Activated CD4-positive, alpha-beta memory T cell treated with anti-CD3 and anti-CD28 coated beads for 36 hours (primary cell): ENCODE results near the gene AOX1. TPM values are rescaled to one million over a fixed set of nuclear protein-coding genes. Genes with fewer than 3 reads are reported as not detected.
A peak's percentile ranks its signal among the peaks of the same experiment; 100 is the strongest.
"Not testable (repeated sequence)": the region's sequence is repeated elsewhere in the genome, so short reads cannot be mapped to it uniquely, and the experiment has no call there.

ENCODE experiments used
- CTCF ChIA-PET: fragments of 350-600 bp; sonication (Branson Sonifier 250); formaldehyde crosslinking; loops from one replicate; lab custom pipeline; 2021; ENCODE audit warnings: antibody characterized with exemption, inconsistent platforms; lab: Charles Lee
- POLR2A ChIA-PET: fragments of 350-600 bp; sonication (Branson Sonifier 250); formaldehyde crosslinking; loops from one replicate; lab custom pipeline; 2021; ENCODE audit warnings: antibody characterized with exemption; lab: Charles Lee
- DNase-seq: peaks from one replicate; pipeline ENCODE4 v3.0.0-alpha.2; 2020
- H3K27ac Mint-ChIP-seq: one replicate; pipeline ENCODE4 v1.8.0; 2021; ENCODE audit warnings: mixed read lengths
- H3K27me3 Mint-ChIP-seq: one replicate; pipeline ENCODE4 v1.8.0; 2021; ENCODE audit warnings: mixed read lengths
- H3K36me3 Mint-ChIP-seq: one replicate; pipeline ENCODE4 v1.8.0; 2021; ENCODE audit warnings: mixed read lengths
- H3K4me1 Mint-ChIP-seq: one replicate; pipeline ENCODE4 v1.8.0; 2021; ENCODE audit warnings: low read depth, mixed read lengths
- H3K4me3 Mint-ChIP-seq: one replicate; pipeline ENCODE4 v1.8.0; 2021; ENCODE audit warnings: mild to moderate bottlenecking, mixed read lengths
- H3K9me3 Mint-ChIP-seq: one replicate; pipeline ENCODE4 v1.8.0; 2021; ENCODE audit warnings: mixed read lengths
- intact Hi-C: fragments of 100-400 bp; cut with micrococcal nuclease; formaldehyde crosslinking; loops from one replicate; pipeline ENCODE4 v1.15.1; 2023
- total RNA-seq, 2 experiments: library from RNA; stranded (reverse); gene quantifications; one replicate each; pipeline ENCODE4 v1.2.3, GENCODE V29; 2021

The AOX1 gene
- 1 to 10 TPM in 1 of 2 experiments, under 1 TPM in 1; 0.38 to 1.1 TPM for total RNA-seq

- Mint-ChIP-seq H3K36me3 (no peaks in the 10 kb centered on the region), H3K27ac (no peak within 1 kb of the TSS), H3K4me3 (peak within 1 kb of the TSS; percentile 63), H3K27me3 (peaks cover 6% of the 10 kb centered on the region), H3K9me3 (no peaks in the 10 kb centered on the region), H3K4me1 (peaks cover 5% of the 10 kb centered on the region)
- DNase-seq, result peak; percentile 24
- POLR2A ChIA-PET, result no interaction called here
- intact Hi-C loops, result no loop called here
- CTCF ChIA-PET, result interaction anchor here (0.8 to 2.3 kb wide), 2 partner anchors 117 to 209 kb away, joined by 3 to 7 read pairs; no protein-coding TSS in a partner anchor
Observed at GRCh38 chr2:200585730-200586643, at the start of gene AOX1. TSS of gene AOX1 (plus strand) at chr2:200586014. CDS start at chr2:200586109, 95 bp downstream.

- CTCF ChIA-PET, result no interaction called here
- POLR2A ChIA-PET, result no interaction called here
- Mint-ChIP-seq H3K27me3 (no peaks in the 10 kb centered on the region), H3K27ac (no peak overlapping the region), H3K9me3 (no peaks in the 10 kb centered on the region), H3K4me1 (no peaks in the 10 kb centered on the region), H3K36me3 (peaks cover 33% of the 10 kb centered on the region), H3K4me3 (no peak overlapping the region)
- intact Hi-C loops, result no loop called here
- no peak for DNase-seq
Observed at GRCh38 chr2:200538139-200538538, 47.7 kb upstream of the AOX1 start.

GRCh38 chr2:200540793-200541192, 45.0 kb upstream of the AOX1 start:
- Mint-ChIP-seq H3K9me3 (no peaks in the 10 kb centered on the region), H3K27me3 (no peaks in the 10 kb centered on the region), H3K36me3 (peaks cover 47% of the 10 kb centered on the region), H3K4me1 (no peaks in the 10 kb centered on the region), H3K27ac (no peak overlapping the region), H3K4me3 (no peak overlapping the region)
- CTCF ChIA-PET, result no interaction called here
- intact Hi-C loops, result no loop called here
- no peak for DNase-seq
- POLR2A ChIA-PET, result no interaction called here

- H3K27ac Mint-ChIP-seq, H3K9me3 Mint-ChIP-seq, H3K27me3 Mint-ChIP-seq, POLR2A ChIA-PET, CTCF ChIA-PET, H3K4me3 Mint-ChIP-seq, DNase-seq, intact Hi-C loops, H3K4me1 Mint-ChIP-seq: not testable (repeated sequence)
- H3K36me3 Mint-ChIP-seq, result peaks cover 11% of the 10 kb centered on the region
Observed at GRCh38 chr2:200566596-200566995, 19.2 kb upstream of the AOX1 start.

- DNase-seq, result no peak
- ChIA-PET CTCF (interaction anchor here (1.1 kb wide), 1 partner anchor 11 kb away, joined by 3 read pairs; no protein-coding TSS in a partner anchor), POLR2A (no interaction called here)
- H3K36me3 Mint-ChIP-seq, result peaks cover 11% of the 10 kb centered on the region
- no peaks in the 10 kb centered on the region for H3K9me3 Mint-ChIP-seq
- H3K27ac Mint-ChIP-seq, result no peak overlapping the region
- H3K4me3 Mint-ChIP-seq, result no peak overlapping the region
- intact Hi-C loops, result no loop called here
- peaks cover 1% of the 10 kb centered on the region for H3K4me1 Mint-ChIP-seq
- no peaks in the 10 kb centered on the region for H3K27me3 Mint-ChIP-seq
Observed at GRCh38 chr2:200567932-200568331, 17.9 kb upstream of the AOX1 start.

DNA sequence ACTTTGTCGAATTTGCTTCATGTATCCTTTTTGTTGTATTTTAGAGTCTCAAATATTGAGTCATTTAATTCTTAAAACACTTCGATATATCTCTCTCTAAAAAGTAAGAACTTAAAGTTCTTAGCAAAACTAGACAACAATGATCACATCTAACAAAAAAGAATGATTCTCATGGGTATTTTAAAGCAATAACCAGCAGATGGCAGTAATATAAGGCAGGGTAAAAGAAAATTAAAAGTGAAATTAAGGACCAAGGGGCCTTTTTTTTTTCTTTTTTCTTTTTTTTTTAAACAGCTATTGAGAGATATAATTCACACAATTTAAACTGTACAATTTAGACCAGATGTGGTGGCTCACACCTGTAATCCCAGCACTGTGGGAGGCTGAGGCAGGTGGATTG, 9.9 kb upstream of the AOX1 start:
- Mint-ChIP-seq H3K27ac (no peak overlapping the region), H3K27me3 (no peaks in the 10 kb centered on the region), H3K36me3 (peaks cover 4% of the 10 kb centered on the region), H3K4me3 (no peak overlapping the region), H3K4me1 (peaks cover 12% of the 10 kb centered on the region), H3K9me3 (no peaks in the 10 kb centered on the region)
- ChIA-PET CTCF (interaction anchor here (1.0 to 1.5 kb wide), 2 partner anchors 8 to 160 kb away, joined by 3 to 5 read pairs; no protein-coding TSS in a partner anchor), POLR2A (no interaction called here)
- intact Hi-C loops, result loop anchor here (1.0 to 5.0 kb wide), 4 partner anchors 127 to 601 kb away; no protein-coding TSS in a partner anchor
- no peak for DNase-seq

GRCh38 chr2:200577027-200577426, 8.8 kb upstream of the AOX1 start:
- H3K9me3 Mint-ChIP-seq, result no peaks in the 10 kb centered on the region
- H3K4me3 Mint-ChIP-seq, result no peak overlapping the region
- no peaks in the 10 kb centered on the region for H3K36me3 Mint-ChIP-seq
- H3K27ac Mint-ChIP-seq, result no peak overlapping the region
- intact Hi-C loops, result loop anchor here (5.0 kb wide), 2 partner anchors 595 to 600 kb away; no protein-coding TSS in a partner anchor
- ChIA-PET CTCF (interaction anchor here (1.5 kb wide), 1 partner anchor 159 kb away, joined by 5 read pairs; no protein-coding TSS in a partner anchor), POLR2A (no interaction called here)
- no peak for DNase-seq
- no peaks in the 10 kb centered on the region for H3K27me3 Mint-ChIP-seq
- peaks cover 12% of the 10 kb centered on the region for H3K4me1 Mint-ChIP-seq

DNA sequence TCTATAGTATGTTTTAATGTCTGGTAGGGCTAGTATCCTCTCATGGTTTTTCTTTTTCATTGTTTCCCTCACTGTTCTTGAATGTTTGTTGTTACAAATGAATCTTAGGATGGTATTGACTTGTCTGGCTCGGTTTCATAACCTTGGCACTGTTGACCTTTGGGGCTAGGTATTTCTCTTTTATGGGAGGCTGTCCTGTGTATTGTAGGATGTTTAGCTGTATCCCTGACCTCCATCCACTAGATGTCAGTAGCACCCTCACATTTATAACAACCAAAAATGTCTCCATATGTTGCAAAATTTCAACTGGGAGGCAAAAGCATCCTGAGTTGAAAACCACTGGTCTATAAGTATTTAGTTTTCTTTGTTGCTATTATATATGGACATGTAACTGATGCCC, 7.0 kb upstream of the AOX1 start:
- Mint-ChIP-seq H3K27ac (no peak overlapping the region), H3K4me1 (peaks cover 12% of the 10 kb centered on the region), H3K27me3 (no peaks in the 10 kb centered on the region), H3K36me3 (no peaks in the 10 kb centered on the region), H3K4me3 (no peak overlapping the region), H3K9me3 (no peaks in the 10 kb centered on the region)
- intact Hi-C loops, result loop anchor here (1.0 to 5.0 kb wide), 5 partner anchors 156 to 599 kb away; no protein-coding TSS in a partner anchor
- POLR2A ChIA-PET, result no interaction called here
- CTCF ChIA-PET, result interaction anchor here (0.7 to 1.6 kb wide), 12 partner anchors 8 to 160 kb away, joined by 3 to 8 read pairs (median 4); no protein-coding TSS in a partner anchor
- DNase-seq, result no peak

DNA sequence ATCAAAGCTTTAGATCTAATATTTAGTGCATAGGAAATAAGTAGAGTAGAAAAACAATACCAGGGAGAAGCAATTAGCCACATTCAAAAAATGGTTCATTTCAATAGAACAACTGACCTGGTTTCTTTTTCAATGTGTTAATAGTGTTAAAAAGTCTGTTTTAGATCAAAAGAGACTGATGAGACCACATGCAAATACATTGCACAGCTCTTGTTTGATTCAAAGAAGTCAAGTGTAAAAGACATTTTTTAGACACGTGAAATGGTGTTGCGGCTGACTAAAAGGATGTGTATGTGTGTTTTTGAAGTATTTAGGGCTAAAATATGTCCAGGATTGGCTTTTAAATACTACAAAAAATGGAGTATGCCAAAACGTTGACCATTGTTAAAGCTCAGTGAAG, 1.2 kb upstream of the AOX1 start:
- intact Hi-C loops, result no loop called here
- Mint-ChIP-seq H3K9me3 (no peaks in the 10 kb centered on the region), H3K4me3 (no peak overlapping the region), H3K4me1 (peaks cover 5% of the 10 kb centered on the region), H3K27ac (no peak overlapping the region), H3K27me3 (peaks cover 6% of the 10 kb centered on the region), H3K36me3 (no peaks in the 10 kb centered on the region)
- DNase-seq, result no peak
- ChIA-PET POLR2A (no interaction called here), CTCF (interaction anchor here (0.8 kb wide), 1 partner anchor 9 kb away, joined by 3 read pairs; no protein-coding TSS in a partner anchor)

GRCh38 chr2:200585340-200585729, 479 bp upstream of the AOX1 start:
- Mint-ChIP-seq H3K27me3 (peaks cover 6% of the 10 kb centered on the region), H3K27ac (no peak overlapping the region), H3K36me3 (no peaks in the 10 kb centered on the region), H3K9me3 (no peaks in the 10 kb centered on the region), H3K4me1 (peaks cover 5% of the 10 kb centered on the region), H3K4me3 (peak overlapping the region; percentile 63)
- intact Hi-C loops, result no loop called here
- DNase-seq, result no peak
- ChIA-PET POLR2A (no interaction called here), CTCF (no interaction called here)

GRCh38 chr2:200586644-200586975, 796 bp downstream of the AOX1 start:
- H3K27me3 Mint-ChIP-seq, result peaks cover 6% of the 10 kb centered on the region
- peak overlapping the region; percentile 59 for H3K4me3 Mint-ChIP-seq
- no peaks in the 10 kb centered on the region for H3K9me3 Mint-ChIP-seq
- intact Hi-C loops, result no loop called here
- no peak for DNase-seq
- ChIA-PET CTCF (interaction anchor here (1.3 to 2.3 kb wide), 2 partner anchors 8 to 117 kb away, joined by 6 to 7 read pairs; no protein-coding TSS in a partner anchor), POLR2A (no interaction called here)
- peaks cover 5% of the 10 kb centered on the region for H3K4me1 Mint-ChIP-seq
- H3K36me3 Mint-ChIP-seq, result no peaks in the 10 kb centered on the region
- no peak overlapping the region for H3K27ac Mint-ChIP-seq

- Mint-ChIP-seq H3K27ac (no peak overlapping the region), H3K4me3 (no peak overlapping the region), H3K9me3 (no peaks in the 10 kb centered on the region), H3K4me1 (peaks cover 5% of the 10 kb centered on the region), H3K36me3 (no peaks in the 10 kb centered on the region), H3K27me3 (peaks cover 6% of the 10 kb centered on the region)
- CTCF ChIA-PET, result interaction anchor here (1.3 to 2.3 kb wide), 2 partner anchors 9 to 116 kb away, joined by 6 to 7 read pairs; no protein-coding TSS in a partner anchor
- POLR2A ChIA-PET, result no interaction called here
- DNase-seq, result no peak
- intact Hi-C loops, result no loop called here
Observed at GRCh38 chr2:200587007-200587616, 1.3 kb downstream of the AOX1 start.
